Measurements from ENCODE around the gene HMGXB3. TPM values are rescaled to one million over a fixed set of nuclear protein-coding genes. Genes with fewer than 3 reads are reported as not detected.

Gene HMGXB3
- total RNA-seq, 2 donors from 2014 or later, result 21.8 to 40.2 TPM

DNA sequence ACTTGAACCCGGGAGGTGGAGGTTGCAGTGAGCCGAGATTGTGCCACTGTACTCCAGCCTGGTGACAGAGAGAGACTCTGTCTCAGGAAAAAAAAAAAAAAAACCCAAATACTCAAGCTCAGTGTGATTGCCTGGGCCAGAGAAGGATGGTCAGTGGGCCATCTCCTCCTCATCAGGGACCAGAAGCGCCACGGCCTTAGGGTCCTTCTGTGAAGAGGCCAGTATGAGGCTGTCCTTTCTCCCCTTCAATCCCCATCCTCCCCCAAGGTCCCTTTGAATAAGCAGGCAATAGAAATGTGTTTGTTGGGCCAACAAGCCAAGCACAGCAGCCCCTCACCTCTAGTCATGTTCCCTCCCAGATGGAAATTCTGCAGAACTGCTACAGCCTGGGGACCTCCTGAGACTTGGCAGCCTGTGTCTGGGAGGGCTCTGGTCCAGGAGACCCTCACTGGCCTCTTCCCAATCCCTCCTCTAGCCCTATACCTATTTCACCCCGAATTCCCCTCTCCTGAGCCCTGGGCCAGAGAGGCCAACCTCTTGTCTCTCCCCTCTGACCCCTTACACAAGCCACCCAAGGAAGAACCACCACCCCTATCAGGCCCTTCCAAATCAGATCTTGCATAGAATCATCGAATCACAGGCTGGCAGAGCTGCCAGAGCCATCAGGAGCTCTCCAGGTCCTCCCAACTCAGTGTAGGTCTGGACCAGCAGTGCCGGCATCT, 84.8 kb downstream of the HMGXB3 start:
- no peak overlapping the region for H3K27ac ChIP-seq
- peak overlapping the region; percentile 11 for H3K4me3 ChIP-seq
- H3K27me3 ChIP-seq, result no peaks in the 10 kb centered on the region
- H3K36me3 ChIP-seq, result no peaks in the 10 kb centered on the region
- TF ChIP-seq, protein P1, sequence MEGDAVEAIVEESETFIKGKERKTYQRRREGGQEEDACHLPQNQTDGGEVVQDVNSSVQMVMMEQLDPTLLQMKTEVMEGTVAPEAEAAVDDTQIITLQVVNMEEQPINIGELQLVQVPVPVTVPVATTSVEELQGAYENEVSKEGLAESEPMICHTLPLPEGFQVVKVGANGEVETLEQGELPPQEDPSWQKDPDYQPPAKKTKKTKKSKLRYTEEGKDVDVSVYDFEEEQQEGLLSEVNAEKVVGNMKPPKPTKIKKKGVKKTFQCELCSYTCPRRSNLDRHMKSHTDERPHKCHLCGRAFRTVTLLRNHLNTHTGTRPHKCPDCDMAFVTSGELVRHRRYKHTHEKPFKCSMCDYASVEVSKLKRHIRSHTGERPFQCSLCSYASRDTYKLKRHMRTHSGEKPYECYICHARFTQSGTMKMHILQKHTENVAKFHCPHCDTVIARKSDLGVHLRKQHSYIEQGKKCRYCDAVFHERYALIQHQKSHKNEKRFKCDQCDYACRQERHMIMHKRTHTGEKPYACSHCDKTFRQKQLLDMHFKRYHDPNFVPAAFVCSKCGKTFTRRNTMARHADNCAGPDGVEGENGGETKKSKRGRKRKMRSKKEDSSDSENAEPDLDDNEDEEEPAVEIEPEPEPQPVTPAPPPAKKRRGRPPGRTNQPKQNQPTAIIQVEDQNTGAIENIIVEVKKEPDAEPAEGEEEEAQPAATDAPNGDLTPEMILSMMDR (IDR thresholded peaks at IDR 0.05), result no peak
- H3K9ac ChIP-seq (ENCODE audit: low read depth in 2 of 2, low read length in 2 of 2), result peak overlapping the region; percentile 6 to 24
- no peaks in the 10 kb centered on the region for H3K9me3 ChIP-seq
- H3K4me1 ChIP-seq, result no peaks in the 10 kb centered on the region
- intact Hi-C loops (cut with DNase I), result no loop called here
- DNase-seq, result peak; percentile 12

DNA sequence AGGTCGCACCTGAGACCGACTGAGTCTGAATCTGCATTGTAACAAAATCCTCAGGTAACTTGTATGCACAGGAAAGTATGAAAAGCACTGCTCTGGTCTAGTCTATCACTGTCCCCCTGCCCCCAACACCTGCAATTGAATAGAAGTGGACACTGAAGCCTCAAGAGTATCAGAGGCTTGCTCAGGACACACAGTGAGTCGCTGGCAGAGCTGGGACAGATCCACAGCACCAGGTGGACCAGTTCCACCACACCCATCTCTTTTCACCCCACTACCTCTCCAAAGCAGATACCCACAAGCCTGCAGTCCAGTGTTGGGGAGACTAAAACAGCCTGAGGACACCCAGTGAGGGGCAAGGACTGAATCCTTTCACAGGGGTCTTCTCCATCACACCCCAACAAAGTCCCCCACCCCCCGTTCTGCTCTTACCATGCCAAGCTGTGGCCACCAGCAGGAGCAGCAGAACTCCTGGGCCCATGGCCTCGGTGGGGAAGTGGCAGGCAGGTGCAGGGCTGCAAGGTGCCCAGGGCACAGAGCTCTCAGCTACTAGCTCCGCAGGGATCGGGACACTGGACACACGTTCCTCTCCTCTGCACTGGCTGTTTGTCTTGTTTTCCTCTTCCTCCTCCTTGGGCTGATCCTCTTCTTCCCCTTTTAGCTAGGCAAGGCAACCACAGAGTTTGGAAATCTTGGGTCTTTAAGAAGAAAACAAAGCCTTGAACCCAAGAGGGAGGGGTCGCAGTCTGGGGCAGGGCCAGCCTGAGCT, 85.6 kb downstream of the HMGXB3 start, which contains the start of gene CSF1R:
CSF1R (minus strand) TSS at position 605 of the 766 bp plus-strand sequence; CDS start at position 478, 127 bp downstream.
- H3K9me3 ChIP-seq, result no peaks in the 10 kb centered on the region
- intact Hi-C loops (cut with DNase I), result no loop called here
- H3K4me3 ChIP-seq, result peak within 1 kb of the TSS; percentile 11
- no peaks in the 10 kb centered on the region for H3K36me3 ChIP-seq
- H3K27me3 ChIP-seq, result no peaks in the 10 kb centered on the region
- TF ChIP-seq, protein P1 (IDR thresholded peaks at IDR 0.05), result no peak
- peak within 1 kb of the TSS; percentile 6 to 24 for H3K9ac ChIP-seq (ENCODE audit: low read depth in 2 of 2, low read length in 2 of 2)
- H3K4me1 ChIP-seq, result no peaks in the 10 kb centered on the region
- DNase-seq, result no peak
- no peak within 1 kb of the TSS for H3K27ac ChIP-seq

DNA sequence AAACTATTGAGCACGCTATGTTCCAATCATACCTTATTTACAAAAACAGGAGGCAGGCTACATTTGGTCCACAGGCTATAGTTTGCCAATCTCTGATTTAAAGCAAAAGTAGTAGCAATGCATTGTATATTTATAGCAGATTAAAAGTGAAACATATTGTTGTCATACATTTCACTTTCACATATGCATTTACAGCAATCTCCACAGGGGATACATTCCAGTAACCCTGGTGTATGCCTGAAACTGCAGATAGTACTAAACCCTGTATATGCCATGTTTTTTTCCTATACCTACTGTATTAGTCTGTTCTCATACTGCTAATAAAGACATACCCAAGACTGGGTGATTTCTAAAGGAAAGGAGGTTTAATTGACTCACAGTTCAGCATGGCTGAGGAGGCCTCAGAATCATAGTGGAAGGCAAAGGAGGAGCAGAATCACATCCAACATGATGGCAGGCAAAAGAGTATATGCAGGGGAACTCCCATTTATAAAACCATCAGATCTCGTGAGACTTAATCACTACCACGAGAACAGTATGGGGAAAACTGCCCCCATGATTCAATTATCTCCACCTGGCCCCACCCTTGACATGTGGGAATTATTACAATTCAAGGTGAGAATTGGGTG, 91.7 kb downstream of the HMGXB3 start:
- Histone ChIP-seq H3K9me3 (no peaks in the 10 kb centered on the region), H3K9ac (ENCODE audit: low read depth in 2 of 2, low read length in 2 of 2) (no peak overlapping the region), H3K4me1 (no peaks in the 10 kb centered on the region), H3K27me3 (no peaks in the 10 kb centered on the region), H3K4me3 (no peak overlapping the region), H3K36me3 (no peaks in the 10 kb centered on the region), H3K27ac (no peak overlapping the region)
- intact Hi-C loops (cut with DNase I), result no loop called here
- TF ChIP-seq, protein P1 (IDR thresholded peaks at IDR 0.05), result no peak
- no peak for DNase-seq

DNA sequence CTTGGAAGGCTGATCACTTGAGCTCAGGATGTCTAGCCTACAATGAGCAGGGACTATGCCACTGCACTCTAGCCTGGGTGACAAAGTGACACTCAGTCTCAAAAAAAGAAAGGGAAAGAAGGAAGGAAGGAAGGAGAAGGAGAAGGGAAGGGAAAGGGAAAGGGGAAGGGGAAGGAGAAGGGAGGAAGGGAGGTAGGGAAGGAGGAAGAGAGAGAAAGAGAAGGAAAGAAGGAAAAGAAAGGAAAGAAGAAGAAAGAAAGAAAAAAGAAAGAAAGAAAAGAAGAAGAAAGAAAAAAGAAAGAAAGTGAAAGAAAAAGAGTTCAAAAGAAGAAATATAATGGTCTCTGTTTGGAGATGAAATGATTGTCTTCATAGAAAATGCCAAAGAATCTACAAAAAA, 96.6 kb downstream of the HMGXB3 start:
- Histone ChIP-seq H3K4me3 (no peak overlapping the region), H3K36me3 (no peaks in the 10 kb centered on the region), H3K27ac (no peak overlapping the region), H3K27me3 (no peaks in the 10 kb centered on the region), H3K4me1 (no peaks in the 10 kb centered on the region), H3K9me3 (no peaks in the 10 kb centered on the region), H3K9ac (ENCODE audit: low read depth in 2 of 2, low read length in 2 of 2) (no peak overlapping the region)
- intact Hi-C loops (cut with DNase I), result no loop called here
- DNase-seq, result no peak
- TF ChIP-seq, protein P1 (IDR thresholded peaks at IDR 0.05), result no peak

GRCh38 chr5:150101023-150101422, 100.5 kb downstream of the HMGXB3 start:
- Histone ChIP-seq H3K27me3 (no peaks in the 10 kb centered on the region), H3K4me1 (peaks cover under 1% of the 10 kb centered on the region), H3K36me3 (no peaks in the 10 kb centered on the region), H3K27ac (no peak overlapping the region), H3K4me3 (no peak overlapping the region), H3K9ac (ENCODE audit: low read depth in 2 of 2, low read length in 2 of 2) (no peak overlapping the region), H3K9me3 (no peaks in the 10 kb centered on the region)
- intact Hi-C loops (cut with DNase I), result no loop called here
- DNase-seq, result no peak
- TF ChIP-seq, protein P1 (IDR thresholded peaks at IDR 0.05), result no peak
